Measurements from ENCODE around the gene CPEB2.

DNA sequence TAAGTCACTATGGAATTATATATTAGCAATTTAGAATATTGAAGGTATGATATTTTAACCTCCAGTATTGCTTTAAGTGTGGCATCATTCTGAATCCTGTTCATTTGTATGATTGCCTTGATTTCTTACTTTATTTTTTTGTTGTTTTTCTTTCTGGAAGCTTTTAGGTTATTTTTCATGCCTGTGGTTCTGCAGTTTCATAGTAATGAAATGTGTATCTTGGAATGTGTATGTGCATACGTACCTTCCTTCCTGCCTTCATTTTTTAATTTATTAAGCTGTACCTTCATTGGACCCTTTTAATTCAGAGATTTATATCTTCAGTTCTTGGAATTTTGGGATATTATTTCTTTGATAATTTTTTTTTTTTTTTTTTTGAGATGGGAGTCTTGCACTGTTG lies 22.1 kb downstream of the CPEB2 start:
- TF ChIP-seq SIN3A (IDR thresholded peaks at IDR 0.05; ENCODE audit: borderline replicate concordance, insufficient read depth, low read length) (no peak), TAF1 (IDR thresholded peaks at IDR 0.05; ENCODE audit: borderline replicate concordance, insufficient read depth, low read length) (no peak), POLR2AphosphoS5 (IDR thresholded peaks at IDR 0.05; ENCODE audit: low read depth, low read length) (no peak)

Data from PFSK-1 (cell line).